Astrocyte (in vitro differentiated cells and primary cell): ENCODE measurements around the gene PCNX4. TPM values are rescaled to one million over a fixed set of nuclear protein-coding genes. Genes with fewer than 3 reads are reported as not detected.

Source experiments
- DNase-seq: peaks from one replicate; pipeline ENCODE4 v3.0.0-alpha.2; 2010; ENCODE audit warnings: low read depth
- FAIRE-seq: peaks from 2 replicates; lab custom pipeline; 2011; peaks lifted over from hg19 to GRCh38; lab: Jason Lieb, UNC
- H2AFZ ChIP-seq: 2 replicates; pipeline ENCODE4 v1.6.0; 2012; ENCODE audit warnings: low read depth, low read length, inconsistent platforms
- H3K27ac ChIP-seq: 2 replicates; pipeline ENCODE4 v1.5.1; 2011; ENCODE audit warnings: low read depth, low read length, inconsistent platforms
- H3K27me3 ChIP-seq: 2 replicates; pipeline ENCODE4 v1.6.0; 2011; ENCODE audit warnings: low read length, inconsistent platforms; ENCODE audit not compliant: insufficient read depth
- H3K36me3 ChIP-seq: 2 replicates; pipeline ENCODE4 v1.5.1; 2011; ENCODE audit warnings: low read length, inconsistent platforms; ENCODE audit not compliant: insufficient read depth
- H3K4me1 ChIP-seq: 2 replicates; pipeline ENCODE4 v1.5.1; 2011; ENCODE audit warnings: low read length, inconsistent platforms; ENCODE audit not compliant: insufficient read depth
- H3K4me2 ChIP-seq: 2 replicates; pipeline ENCODE4 v1.6.0; 2012; ENCODE audit warnings: low read length, inconsistent platforms
- H3K4me3 ChIP-seq: 2 replicates; pipeline ENCODE4 v1.5.1; 2011; ENCODE audit warnings: low read depth, mild to moderate bottlenecking, low read length, inconsistent platforms; ENCODE audit not compliant: insufficient read depth
- H3K79me2 ChIP-seq: 2 replicates; pipeline ENCODE4 v1.6.0; 2012; ENCODE audit warnings: mild to moderate bottlenecking, low read length, inconsistent platforms; ENCODE audit not compliant: insufficient read depth
- H3K9ac ChIP-seq: 2 replicates; pipeline ENCODE4 v1.6.0; 2012; ENCODE audit warnings: mild to moderate bottlenecking, low read length, inconsistent platforms
- H3K9me3 ChIP-seq: 2 replicates; pipeline ENCODE4 v1.5.1; 2012; ENCODE audit warnings: low read depth, mild to moderate bottlenecking, low read length, inconsistent platforms; ENCODE audit not compliant: insufficient read depth
- H4K20me1 ChIP-seq: 2 replicates; pipeline ENCODE4 v1.6.0; 2012; ENCODE audit warnings: low read length, inconsistent platforms; ENCODE audit not compliant: insufficient read depth
- H3K27ac Mint-ChIP-seq: one replicate; pipeline ENCODE4 v1.8.0; 2021; ENCODE audit warnings: mild to moderate bottlenecking, mixed read lengths; ENCODE audit not compliant: unreplicated experiment
- H3K27me3 Mint-ChIP-seq: one replicate; pipeline ENCODE4 v1.8.0; 2021; ENCODE audit warnings: low read depth, mixed read lengths; ENCODE audit not compliant: unreplicated experiment
- H3K36me3 Mint-ChIP-seq: one replicate; pipeline ENCODE4 v1.8.0; 2021; ENCODE audit warnings: low read depth, mixed read lengths; ENCODE audit not compliant: unreplicated experiment
- H3K4me1 Mint-ChIP-seq: one replicate; pipeline ENCODE4 v1.8.0; 2021; ENCODE audit warnings: low read depth, mixed read lengths; ENCODE audit not compliant: unreplicated experiment
- H3K4me3 Mint-ChIP-seq: one replicate; pipeline ENCODE4 v1.8.0; 2021; ENCODE audit warnings: mild to moderate bottlenecking, moderate library complexity, mixed read lengths; ENCODE audit not compliant: unreplicated experiment
- H3K9me3 Mint-ChIP-seq: one replicate; pipeline ENCODE4 v1.8.0; 2021; ENCODE audit warnings: mild to moderate bottlenecking, mixed read lengths; ENCODE audit not compliant: unreplicated experiment
- CTCF ChIP-seq: IDR thresholded peaks from 2 replicates; pipeline ENCODE4 v1.5.1; 2011; ENCODE audit warnings: low read depth, mild to moderate bottlenecking, inconsistent platforms, low read length, moderate library complexity; ENCODE audit not compliant: insufficient read depth
- EZH2 ChIP-seq: IDR thresholded peaks from 2 replicates; pipeline ENCODE4 v1.6.1; 2012; ENCODE audit warnings: mild to moderate bottlenecking, low read length, inconsistent platforms; ENCODE audit not compliant: insufficient read depth
- total RNA-seq: library from RNA; stranded (reverse); gene quantifications from 2 replicates; pipeline ENCODE4 v1.2.1, GENCODE V29; 2021

The PCNX4 gene
- total RNA-seq, 1 donor from 2014 or later, result 71.3 TPM

- no peaks in the 10 kb centered on the region for H3K27me3 ChIP-seq
- no peak for FAIRE-seq
- H3K4me1 Mint-ChIP-seq, result no peaks in the 10 kb centered on the region
These were observed 93.3 kb downstream of the PCNX4 start for GRCh38 chr14:60184905-60185555.

GRCh38 chr14:60188115-60188514 is 96.4 kb downstream of the PCNX4 start:
- Histone ChIP-seq H3K9me3 (no peaks in the 10 kb centered on the region), H3K27ac (no peak overlapping the region), H4K20me1 (no peaks in the 10 kb centered on the region), H3K4me1 (no peaks in the 10 kb centered on the region), H3K79me2 (no peaks in the 10 kb centered on the region), H3K4me3 (no peak overlapping the region), H3K9ac (no peak overlapping the region), H3K4me2 (no peak overlapping the region), H3K27me3 (no peaks in the 10 kb centered on the region), H3K36me3 (no peaks in the 10 kb centered on the region), H2AFZ (no peak overlapping the region)
- Mint-ChIP-seq H3K27me3 (peaks cover 4% of the 10 kb centered on the region), H3K4me1 (no peaks in the 10 kb centered on the region), H3K4me3 (no peak overlapping the region), H3K36me3 (no peaks in the 10 kb centered on the region), H3K27ac (no peak overlapping the region), H3K9me3 (no peaks in the 10 kb centered on the region)
- FAIRE-seq (no peak), DNase-seq (no peak)
- TF ChIP-seq EZH2, result no peak
- no peak for TF ChIP-seq CTCF

More at GRCh38 chr14:60184905-60185555, 93.3 kb downstream of the PCNX4 start:
- H3K36me3 Mint-ChIP-seq, result no peaks in the 10 kb centered on the region
- no peak overlapping the region for H3K9ac ChIP-seq
- no peaks in the 10 kb centered on the region for H4K20me1 ChIP-seq
- TF ChIP-seq EZH2 (no peak), CTCF (no peak)
- no peak overlapping the region for H2AFZ ChIP-seq
- no peak overlapping the region for H3K4me3 ChIP-seq
- no peak for DNase-seq
- no peaks in the 10 kb centered on the region for H3K9me3 Mint-ChIP-seq
- no peaks in the 10 kb centered on the region for H3K79me2 ChIP-seq
- H3K27ac ChIP-seq, result no peak overlapping the region
- no peaks in the 10 kb centered on the region for H3K9me3 ChIP-seq
- H3K27ac Mint-ChIP-seq, result no peak overlapping the region
- H3K4me1 ChIP-seq, result no peaks in the 10 kb centered on the region
- H3K36me3 ChIP-seq, result no peaks in the 10 kb centered on the region
- H3K4me2 ChIP-seq, result no peak overlapping the region
- H3K27me3 Mint-ChIP-seq, result peaks cover 4% of the 10 kb centered on the region
- H3K4me3 Mint-ChIP-seq, result no peak overlapping the region

DNA sequence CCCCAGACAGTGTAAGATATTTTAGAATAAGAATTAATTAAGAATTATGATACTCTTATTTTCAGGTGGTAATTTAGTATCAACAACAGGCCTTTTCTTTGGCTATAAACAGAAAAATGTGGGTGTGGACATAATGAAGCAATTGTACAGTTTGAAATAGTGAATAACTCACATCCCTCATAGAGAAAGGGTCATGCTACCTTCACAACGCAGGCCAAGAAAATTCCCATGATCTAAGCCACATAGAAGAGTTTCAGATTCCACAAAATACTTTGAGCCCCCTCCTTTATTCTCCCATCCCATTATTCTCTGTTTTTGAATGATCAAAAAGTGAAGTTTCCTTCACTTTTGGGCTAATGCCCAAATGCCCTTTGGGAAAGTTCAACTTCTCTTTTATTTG is 97.0 kb downstream of the PCNX4 start:
- Histone ChIP-seq H3K4me2 (no peak overlapping the region), H2AFZ (no peak overlapping the region), H3K79me2 (no peaks in the 10 kb centered on the region), H4K20me1 (no peaks in the 10 kb centered on the region), H3K9ac (no peak overlapping the region), H3K27me3 (no peaks in the 10 kb centered on the region), H3K36me3 (no peaks in the 10 kb centered on the region), H3K9me3 (no peaks in the 10 kb centered on the region), H3K4me1 (no peaks in the 10 kb centered on the region), H3K27ac (no peak overlapping the region), H3K4me3 (no peak overlapping the region)
- no peaks in the 10 kb centered on the region for H3K9me3 Mint-ChIP-seq
- TF ChIP-seq EZH2 (no peak), CTCF (no peak)
- no peak for DNase-seq
- H3K4me1 Mint-ChIP-seq, result no peaks in the 10 kb centered on the region
- no peak overlapping the region for H3K4me3 Mint-ChIP-seq
- no peaks in the 10 kb centered on the region for H3K36me3 Mint-ChIP-seq
- H3K27ac Mint-ChIP-seq, result no peak overlapping the region
- FAIRE-seq, result no peak
- H3K27me3 Mint-ChIP-seq, result peaks cover 4% of the 10 kb centered on the region
